KMS-11 (cell line): ENCODE data around the gene CLEC3B.

Experiments
- H2AFZ ChIP-seq: fragments of 200-600 bp; sonication (generic); 2 replicates; pipeline ENCODE4 v1.6.1; 2016; ENCODE audit warnings: antibody characterized with exemption, mixed run types, low read depth
- H3K27ac ChIP-seq: fragments of 200-600 bp; sonication (generic); 2 replicates; pipeline ENCODE4 v1.6.1; 2016; ENCODE audit warnings: mild to moderate bottlenecking, mixed run types
- H3K27me3 ChIP-seq: fragments of 200-600 bp; sonication (generic); 2 replicates; pipeline ENCODE4 v1.6.1; 2017; ENCODE audit warnings: mild to moderate bottlenecking, low read depth, mixed run types, moderate library complexity; ENCODE audit not compliant: insufficient read depth
- H3K36me3 ChIP-seq: fragments of 200-600 bp; sonication (generic); 2 replicates; pipeline ENCODE4 v1.6.1; 2017; ENCODE audit warnings: mild to moderate bottlenecking, mixed run types; ENCODE audit not compliant: insufficient read depth
- H3K4me1 ChIP-seq: fragments of 200-600 bp; sonication (generic); 2 replicates; pipeline ENCODE4 v1.6.1; 2016; ENCODE audit warnings: mild to moderate bottlenecking, low read depth, mixed run types; ENCODE audit not compliant: poor library complexity, severe bottlenecking
- H3K4me2 ChIP-seq: fragments of 200-600 bp; sonication (generic); 2 replicates; pipeline ENCODE4 v1.7.0; 2016; ENCODE audit warnings: mild to moderate bottlenecking, mixed run types
- H3K4me3 ChIP-seq: fragments of 200-600 bp; sonication (generic); IDR thresholded peaks from 2 replicates; pipeline ENCODE4 v1.6.1; 2017; ENCODE audit warnings: low read depth, low read length, mixed read lengths; ENCODE audit not compliant: insufficient read depth
- H3K79me2 ChIP-seq: fragments of 200-600 bp; sonication (generic); 2 replicates; pipeline ENCODE4 v1.6.1; 2016; ENCODE audit warnings: low read depth, mixed run types; ENCODE audit not compliant: insufficient read depth
- H3K9ac ChIP-seq: fragments of 200-600 bp; sonication (generic); 2 replicates; pipeline ENCODE4 v1.6.1; 2016; ENCODE audit warnings: mild to moderate bottlenecking, mixed run types
- H4K20me1 ChIP-seq: fragments of 200-600 bp; sonication (generic); 2 replicates; pipeline ENCODE4 v1.6.1; 2016; ENCODE audit warnings: mild to moderate bottlenecking, mixed run types; ENCODE audit not compliant: insufficient read depth
- CTCF ChIP-seq: fragments of 200-600 bp; sonication (generic); conservative IDR thresholded peaks from 2 replicates; pipeline ENCODE4 v1.6.1; 2017; ENCODE audit warnings: low read depth, mild to moderate bottlenecking, antibody characterized with exemption, low read length, moderate library complexity, mixed read lengths

CLEC3B gene

GRCh38 chr3:45023675-45024074 is 2.4 kb upstream of the CLEC3B start:
- Histone ChIP-seq H3K27me3 (no peaks in the 10 kb centered on the region), H4K20me1 (no peaks in the 10 kb centered on the region), H3K9ac (no peak overlapping the region), H3K36me3 (no peaks in the 10 kb centered on the region), H3K27ac (no peak overlapping the region), H3K4me3 (no peak overlapping the region), H3K4me2 (no peak overlapping the region), H3K79me2 (no peaks in the 10 kb centered on the region), H2AFZ (no peak overlapping the region), H3K4me1 (no peaks in the 10 kb centered on the region)
- no peak for TF ChIP-seq CTCF

- Histone ChIP-seq H3K9ac (no peak overlapping the region), H3K4me1 (no peaks in the 10 kb centered on the region), H3K27ac (no peak overlapping the region), H3K4me2 (no peak overlapping the region), H2AFZ (no peak overlapping the region), H3K4me3 (no peak overlapping the region), H4K20me1 (no peaks in the 10 kb centered on the region), H3K79me2 (no peaks in the 10 kb centered on the region), H3K36me3 (no peaks in the 10 kb centered on the region), H3K27me3 (no peaks in the 10 kb centered on the region)
- TF ChIP-seq CTCF: no peak
These were observed 1.4 kb upstream of the CLEC3B start for GRCh38 chr3:45024542-45025255.

GRCh38 chr3:45026957-45027356 is 854 bp downstream of the CLEC3B start:
- no peaks in the 10 kb centered on the region for H4K20me1 ChIP-seq
- no peaks in the 10 kb centered on the region for H3K79me2 ChIP-seq
- H2AFZ ChIP-seq: no peak overlapping the region
- no peak overlapping the region for H3K9ac ChIP-seq
- H3K36me3 ChIP-seq: no peaks in the 10 kb centered on the region
- no peak for TF ChIP-seq CTCF
- no peaks in the 10 kb centered on the region for H3K4me1 ChIP-seq
- no peaks in the 10 kb centered on the region for H3K27me3 ChIP-seq
- no peak overlapping the region for H3K4me2 ChIP-seq
- H3K4me3 ChIP-seq: no peak overlapping the region
- no peak overlapping the region for H3K27ac ChIP-seq

- Histone ChIP-seq H3K79me2 (no peaks in the 10 kb centered on the region), H3K4me3 (no peak overlapping the region), H3K27me3 (no peaks in the 10 kb centered on the region), H3K27ac (no peak overlapping the region), H2AFZ (no peak overlapping the region), H3K4me2 (no peak overlapping the region), H3K9ac (no peak overlapping the region), H4K20me1 (no peaks in the 10 kb centered on the region), H3K36me3 (no peaks in the 10 kb centered on the region), H3K4me1 (no peaks in the 10 kb centered on the region)
- no peak for TF ChIP-seq CTCF
These were observed 1.3 kb downstream of the CLEC3B start for GRCh38 chr3:45027441-45027840.
